HG03097 (cell line): ENCODE measurements around the gene BRAT1.

Source experiments
- ATAC-seq: cut with Tn5 transposase; IDR thresholded peaks from one replicate; pipeline ENCODE4 v1.9.1; 2021; ENCODE audit not compliant: unreplicated experiment, low FRiP score

BRAT1 gene

GRCh38 chr7:2501947-2502646 lies 53.2 kb downstream of the BRAT1 start:
- no peak for ATAC-seq

- ATAC-seq: no peak
Observed at GRCh38 chr7:2500701-2501100, 54.6 kb downstream of the BRAT1 start.

- no peak for ATAC-seq
Observed at GRCh38 chr7:2499719-2500430, 55.4 kb downstream of the BRAT1 start.

GRCh38 chr7:2499181-2499580 lies 56.1 kb downstream of the BRAT1 start:
- no peak for ATAC-seq

GRCh38 chr7:2498708-2499107 lies 56.6 kb downstream of the BRAT1 start:
- ATAC-seq: no peak

- ATAC-seq: no peak
Observed at GRCh38 chr7:2497500-2498336, 57.6 kb downstream of the BRAT1 start.

- no peak for ATAC-seq
Observed at GRCh38 chr7:2497065-2497464, 58.3 kb downstream of the BRAT1 start.

- no peak for ATAC-seq
Observed at GRCh38 chr7:2496375-2496774, 58.9 kb downstream of the BRAT1 start.

- ATAC-seq: no peak
Observed at GRCh38 chr7:2495418-2496299, 59.7 kb downstream of the BRAT1 start.

- ATAC-seq: no peak
Observed at GRCh38 chr7:2494191-2495130, 60.9 kb downstream of the BRAT1 start.

- no peak for ATAC-seq
Observed at GRCh38 chr7:2493205-2494164, 61.8 kb downstream of the BRAT1 start.

GRCh38 chr7:2492038-2492437 lies 63.3 kb downstream of the BRAT1 start:
- no peak for ATAC-seq

GRCh38 chr7:2490181-2490651 lies 65.1 kb downstream of the BRAT1 start:
- no peak for ATAC-seq

GRCh38 chr7:2488681-2489080 lies 66.6 kb downstream of the BRAT1 start:
- ATAC-seq: no peak

GRCh38 chr7:2488272-2488645 lies 67.1 kb downstream of the BRAT1 start:
- no peak for ATAC-seq
